Panc1 (cell line): ENCODE data around the gene ZER1. TPM values are rescaled to one million over a fixed set of nuclear protein-coding genes. Genes with fewer than 3 reads are reported as not detected.

Source experiments
- ATAC-seq: fragments of 200-7000 bp; cut with Tn5 transposase; 2 replicates; pipeline ENCODE4 v1.9.1; 2020; ENCODE audit warnings: mild to moderate bottlenecking, moderate library complexity
- BruUV-seq: library from RNA; stranded (reverse); fragments of 400-500 nt; replicated peaks from 2 replicates; lab custom pipeline; 2021; lab: Mats Ljungman, UMichigan
- CTCF ChIA-PET: fragments of 300-600 bp; sonication (Branson Sonifier 250); formaldehyde crosslinking; loops from one replicate; lab custom pipeline; 2022; ENCODE audit warnings: antibody characterized with exemption; lab: Charles Lee
- POLR2A ChIA-PET: fragments of 300-600 bp; sonication (Branson Sonifier 250); formaldehyde crosslinking; loops from one replicate; lab custom pipeline; 2022; ENCODE audit warnings: antibody characterized with exemption; lab: Charles Lee
- DNase-seq: peaks from one replicate; pipeline ENCODE4 v3.0.0-alpha.2; 2010; ENCODE audit warnings: low read depth, low spot score
- H3K27ac ChIP-seq: 2 replicates; pipeline ENCODE4 v1.5.1; 2011; ENCODE audit warnings: mild to moderate bottlenecking, low read length, inconsistent platforms
- H3K27me3 ChIP-seq: fragments of 200-500 bp; sonication (Bioruptor generic); 2 replicates; pipeline ENCODE4 v1.6.0; 2014; ENCODE audit warnings: low read length, inconsistent platforms; ENCODE audit not compliant: control insufficient read depth, insufficient read depth
- H3K36me3 ChIP-seq: fragments of 200-500 bp; sonication (Bioruptor generic); 2 replicates; pipeline ENCODE4 v1.5.1; 2014; ENCODE audit warnings: inconsistent platforms, mild to moderate bottlenecking, low read length, moderate library complexity; ENCODE audit not compliant: control insufficient read depth, insufficient read depth
- H3K4me1 ChIP-seq: 2 replicates; pipeline ENCODE4 v1.5.1; 2011; ENCODE audit warnings: inconsistent platforms, mild to moderate bottlenecking, low read length, moderate library complexity; ENCODE audit not compliant: control insufficient read depth, insufficient read depth
- H3K4me3 ChIP-seq, 2 experiments: 2 replicates each; pipeline ENCODE4 v1.5.1; 2011 to 2012; ENCODE audit warnings: low read depth in 2 of 2, low read length in 2 of 2, mild to moderate bottlenecking in 2 of 2, inconsistent platforms in 1 of 2, moderate library complexity in 1 of 2
- H3K9me3 ChIP-seq: fragments of 200-500 bp; sonication (Bioruptor generic); 2 replicates; pipeline ENCODE4 v1.5.1; 2014; ENCODE audit warnings: low read depth, mild to moderate bottlenecking, inconsistent platforms, low read length, moderate library complexity; ENCODE audit not compliant: control insufficient read depth, insufficient read depth
- CTCF ChIP-seq: fragments of 450-650 bp; IDR thresholded peaks from 2 replicates; pipeline ENCODE4 v1.5.1; 2017; ENCODE audit warnings: mild to moderate bottlenecking
- POLR2AphosphoS5 ChIP-seq: IDR thresholded peaks from 2 replicates; pipeline ENCODE4 v1.6.1; 2012; ENCODE audit warnings: mild to moderate bottlenecking, low read depth, low read length, moderate library complexity
- REST ChIP-seq, 2 experiments: IDR thresholded peaks; 2 replicates each; pipeline ENCODE4 v1.6.1; 2011 to 2012; ENCODE audit warnings: low read depth in 2 of 2, control low read depth in 1 of 2, low read length in 1 of 2, mild to moderate bottlenecking in 1 of 2, moderate library complexity in 1 of 2; ENCODE audit not compliant: insufficient read depth in 1 of 2
- SIN3A ChIP-seq: IDR thresholded peaks from 2 replicates; pipeline ENCODE4 v1.6.1; 2012; ENCODE audit warnings: low read depth, mild to moderate bottlenecking, low read length, moderate library complexity, borderline replicate concordance; ENCODE audit not compliant: insufficient read depth
- TCF7L2 ChIP-seq: IDR thresholded peaks from 2 replicates; pipeline ENCODE4 v1.6.1; 2011; ENCODE audit warnings: mild to moderate bottlenecking, low read depth, low read length, inconsistent platforms
- in situ Hi-C: cut with HindIII; loops from 2 replicates; pipeline ENCODE4 v1.10.0; 2016; ENCODE audit warnings: low sequenced_read_pairs, low pct_unique_long_range_greater_than_20kb
- intact Hi-C: fragments of 100-400 bp; cut with micrococcal nuclease; formaldehyde crosslinking; loops from one replicate; pipeline ENCODE4 v1.10.0; 2022; ENCODE audit not compliant: unreplicated experiment
- total RNA-seq: library from RNA; stranded (reverse); gene quantifications from one replicate; pipeline ENCODE4 v1.2.1, GENCODE V29; 2021; ENCODE audit not compliant: unreplicated experiment

ZER1 gene
- total RNA-seq, 1 experiment from 2014 or later, result 16.2 TPM

GRCh38 chr9:128706671-128707381, 64.9 kb downstream of the ZER1 start:
- Histone ChIP-seq H3K27me3 (no peaks in the 10 kb centered on the region), H3K36me3 (no peaks in the 10 kb centered on the region; the same call in 1 of the 2 replicates), H3K27ac (no peak overlapping the region), H3K4me3 (no peak overlapping the region), H3K4me1 (peaks cover 3% of the 10 kb centered on the region; the same call in 1 of the 2 replicates), H3K9me3 (no peaks in the 10 kb centered on the region)
- DNase-seq, result no peak
- CTCF ChIA-PET, result no interaction called here
- in situ Hi-C loops (no loop called here), intact Hi-C loops (no loop called here)
- ATAC-seq, result no peak
- TF ChIP-seq POLR2AphosphoS5 (no peak), SIN3A (no peak), TCF7L2 (no peak), REST (IDR thresholded peaks at IDR 0.05; ENCODE audit: insufficient read depth in 1 of 2, low read depth in 2 of 2, low read length in 1 of 2) (no peak), CTCF (no peak)
- POLR2A ChIA-PET, result interaction anchor here (0.6 kb wide), 1 partner anchor 14 kb away, joined by 3 read pairs; no protein-coding TSS in a partner anchor
- BruUV-seq, result no TSS peak

- in situ Hi-C loops (no loop called here), intact Hi-C loops (no loop called here)
- no peak for TF ChIP-seq POLR2AphosphoS5
- no peak for TF ChIP-seq CTCF
- no peak for TF ChIP-seq REST (IDR thresholded peaks at IDR 0.05; ENCODE audit: insufficient read depth in 1 of 2, low read depth in 2 of 2, low read length in 1 of 2)
- TF ChIP-seq TCF7L2, result no peak
- no peak for TF ChIP-seq SIN3A
- Histone ChIP-seq H3K27ac (no peak overlapping the region), H3K4me1 (peaks cover 3% of the 10 kb centered on the region; the same call in 1 of the 2 replicates), H3K4me3 (no peak overlapping the region), H3K9me3 (no peaks in the 10 kb centered on the region), H3K36me3 (no peaks in the 10 kb centered on the region; the same call in 1 of the 2 replicates), H3K27me3 (no peaks in the 10 kb centered on the region)
- BruUV-seq, result no TSS peak
- DNase-seq (no peak), ATAC-seq (no peak)
- CTCF ChIA-PET, result interaction anchor here (0.5 to 0.6 kb wide), 2 partner anchors 61 to 71 kb away, joined by 3 to 4 read pairs; no protein-coding TSS in a partner anchor
- POLR2A ChIA-PET, result no interaction called here
Measured at GRCh38 chr9:128706045-128706444, 65.7 kb downstream of the ZER1 start.
